KMS-11 (cell line): ENCODE data around the gene IL21R.

ENCODE experiments used
- H2AFZ ChIP-seq: fragments of 200-600 bp; sonication (generic); 2 replicates; pipeline ENCODE4 v1.6.1; 2016; ENCODE audit warnings: antibody characterized with exemption, mixed run types, low read depth
- H3K27ac ChIP-seq: fragments of 200-600 bp; sonication (generic); 2 replicates; pipeline ENCODE4 v1.6.1; 2016; ENCODE audit warnings: mild to moderate bottlenecking, mixed run types
- H3K27me3 ChIP-seq: fragments of 200-600 bp; sonication (generic); 2 replicates; pipeline ENCODE4 v1.6.1; 2017; ENCODE audit warnings: mild to moderate bottlenecking, low read depth, mixed run types, moderate library complexity; ENCODE audit not compliant: insufficient read depth
- H3K36me3 ChIP-seq: fragments of 200-600 bp; sonication (generic); 2 replicates; pipeline ENCODE4 v1.6.1; 2017; ENCODE audit warnings: mild to moderate bottlenecking, mixed run types; ENCODE audit not compliant: insufficient read depth
- H3K4me1 ChIP-seq: fragments of 200-600 bp; sonication (generic); 2 replicates; pipeline ENCODE4 v1.6.1; 2016; ENCODE audit warnings: mild to moderate bottlenecking, low read depth, mixed run types; ENCODE audit not compliant: poor library complexity, severe bottlenecking
- H3K4me2 ChIP-seq: fragments of 200-600 bp; sonication (generic); 2 replicates; pipeline ENCODE4 v1.7.0; 2016; ENCODE audit warnings: mild to moderate bottlenecking, mixed run types
- H3K4me3 ChIP-seq: fragments of 200-600 bp; sonication (generic); IDR thresholded peaks from 2 replicates; pipeline ENCODE4 v1.6.1; 2017; ENCODE audit warnings: low read depth, low read length, mixed read lengths; ENCODE audit not compliant: insufficient read depth
- H3K79me2 ChIP-seq: fragments of 200-600 bp; sonication (generic); 2 replicates; pipeline ENCODE4 v1.6.1; 2016; ENCODE audit warnings: low read depth, mixed run types; ENCODE audit not compliant: insufficient read depth
- H3K9ac ChIP-seq: fragments of 200-600 bp; sonication (generic); 2 replicates; pipeline ENCODE4 v1.6.1; 2016; ENCODE audit warnings: mild to moderate bottlenecking, mixed run types
- H4K20me1 ChIP-seq: fragments of 200-600 bp; sonication (generic); 2 replicates; pipeline ENCODE4 v1.6.1; 2016; ENCODE audit warnings: mild to moderate bottlenecking, mixed run types; ENCODE audit not compliant: insufficient read depth
- TF ChIP-seq, protein P1 (sequence below): fragments of 200-600 bp; sonication (generic); conservative IDR thresholded peaks from 2 replicates; pipeline ENCODE4 v1.6.1; 2017; ENCODE audit warnings: low read depth, mild to moderate bottlenecking, antibody characterized with exemption, low read length, moderate library complexity, mixed read lengths

Gene IL21R

DNA sequence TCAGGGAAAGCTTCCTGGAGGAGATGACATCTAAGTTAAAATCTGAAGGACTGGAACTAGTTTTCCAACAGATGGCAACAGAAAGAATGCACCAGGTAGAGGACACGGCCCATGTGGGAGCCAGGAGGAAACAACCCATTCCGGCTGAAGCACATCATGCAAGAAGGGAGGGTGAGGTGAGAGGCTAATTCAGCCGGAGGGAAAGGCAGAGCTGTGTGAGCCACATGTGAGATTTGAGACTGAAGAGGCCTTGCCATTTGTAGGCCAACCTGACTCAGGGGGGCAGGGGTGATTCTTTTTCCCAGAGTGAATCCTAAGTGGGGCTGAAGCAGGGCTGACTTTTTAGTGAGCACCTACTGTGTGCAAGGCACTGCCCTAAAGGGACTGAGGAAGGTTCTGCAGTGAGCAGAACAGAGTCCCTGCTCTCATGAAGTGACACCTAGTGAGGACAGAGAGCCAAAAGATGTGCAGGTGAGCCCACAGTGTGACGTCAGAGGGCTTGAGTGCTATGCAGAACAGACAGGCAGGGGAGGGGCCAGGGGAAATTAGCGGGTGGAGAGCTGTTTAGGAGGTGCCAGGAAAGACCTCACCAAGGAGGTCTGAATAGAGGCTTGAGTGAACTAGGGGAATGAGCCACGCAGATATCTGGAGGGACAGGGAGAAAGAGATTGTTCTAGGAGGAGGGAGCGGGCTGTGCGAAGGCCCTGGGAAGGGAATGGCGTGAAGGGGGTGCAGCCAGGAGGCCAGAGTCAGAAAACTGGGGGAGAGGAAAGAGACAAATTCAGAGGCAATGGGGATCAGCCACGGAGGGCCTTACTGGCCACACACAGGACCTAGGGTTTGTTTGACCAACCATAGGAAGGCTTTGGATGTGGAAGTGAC, 19.8 kb upstream of the IL21R start:
- no peaks in the 10 kb centered on the region for H3K79me2 ChIP-seq
- TF ChIP-seq, protein P1, sequence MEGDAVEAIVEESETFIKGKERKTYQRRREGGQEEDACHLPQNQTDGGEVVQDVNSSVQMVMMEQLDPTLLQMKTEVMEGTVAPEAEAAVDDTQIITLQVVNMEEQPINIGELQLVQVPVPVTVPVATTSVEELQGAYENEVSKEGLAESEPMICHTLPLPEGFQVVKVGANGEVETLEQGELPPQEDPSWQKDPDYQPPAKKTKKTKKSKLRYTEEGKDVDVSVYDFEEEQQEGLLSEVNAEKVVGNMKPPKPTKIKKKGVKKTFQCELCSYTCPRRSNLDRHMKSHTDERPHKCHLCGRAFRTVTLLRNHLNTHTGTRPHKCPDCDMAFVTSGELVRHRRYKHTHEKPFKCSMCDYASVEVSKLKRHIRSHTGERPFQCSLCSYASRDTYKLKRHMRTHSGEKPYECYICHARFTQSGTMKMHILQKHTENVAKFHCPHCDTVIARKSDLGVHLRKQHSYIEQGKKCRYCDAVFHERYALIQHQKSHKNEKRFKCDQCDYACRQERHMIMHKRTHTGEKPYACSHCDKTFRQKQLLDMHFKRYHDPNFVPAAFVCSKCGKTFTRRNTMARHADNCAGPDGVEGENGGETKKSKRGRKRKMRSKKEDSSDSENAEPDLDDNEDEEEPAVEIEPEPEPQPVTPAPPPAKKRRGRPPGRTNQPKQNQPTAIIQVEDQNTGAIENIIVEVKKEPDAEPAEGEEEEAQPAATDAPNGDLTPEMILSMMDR, result no peak
- H3K27me3 ChIP-seq, result no peaks in the 10 kb centered on the region
- H3K27ac ChIP-seq, result no peak overlapping the region
- H3K4me2 ChIP-seq, result no peak overlapping the region
- H3K4me3 ChIP-seq, result no peak overlapping the region
- no peaks in the 10 kb centered on the region for H4K20me1 ChIP-seq
- H3K9ac ChIP-seq, result no peak overlapping the region
- H3K4me1 ChIP-seq, result peaks cover 23% of the 10 kb centered on the region
- no peaks in the 10 kb centered on the region for H3K36me3 ChIP-seq
- no peak overlapping the region for H2AFZ ChIP-seq

DNA sequence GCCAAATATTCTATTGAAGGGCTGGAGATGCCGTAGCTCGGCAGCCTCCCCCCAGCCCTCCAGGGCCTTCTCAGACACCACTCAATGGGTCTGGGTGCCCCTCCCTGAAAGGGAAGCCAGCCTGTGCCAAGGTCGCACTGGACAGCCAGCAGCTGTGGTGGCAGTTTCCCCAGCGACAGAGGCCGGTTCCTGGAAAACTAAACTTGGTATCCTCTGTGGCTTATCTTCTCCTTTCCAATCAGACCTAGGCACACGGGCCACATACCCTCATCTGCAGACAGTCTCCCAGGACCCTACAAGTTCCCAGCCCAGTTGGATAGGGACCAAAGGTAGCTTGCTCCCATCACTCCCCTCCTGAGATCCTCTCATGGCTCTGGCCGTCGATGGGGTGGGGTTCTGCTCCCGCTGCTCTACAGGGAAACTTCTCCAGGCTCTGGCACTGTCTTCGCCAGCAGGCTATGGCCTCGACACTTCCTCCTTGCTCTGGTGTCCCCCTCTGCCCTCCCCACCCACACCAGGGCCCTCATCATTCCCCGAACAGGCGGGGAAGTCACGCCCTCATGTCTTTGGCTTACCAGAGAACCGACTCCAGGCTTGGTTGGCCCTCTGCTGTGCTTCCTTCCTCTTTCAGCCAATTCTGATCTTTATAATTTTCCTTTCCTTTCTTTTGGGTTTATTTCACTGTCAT, 18.3 kb upstream of the IL21R start:
- H3K4me3 ChIP-seq, result no peak overlapping the region
- H3K4me1 ChIP-seq, result peaks cover 35% of the 10 kb centered on the region
- H3K9ac ChIP-seq, result no peak overlapping the region
- no peak overlapping the region for H3K27ac ChIP-seq
- TF ChIP-seq, protein P1, result no peak
- H3K36me3 ChIP-seq, result no peaks in the 10 kb centered on the region
- H3K4me2 ChIP-seq, result no peak overlapping the region
- H3K79me2 ChIP-seq, result no peaks in the 10 kb centered on the region
- no peak overlapping the region for H2AFZ ChIP-seq
- H3K27me3 ChIP-seq, result no peaks in the 10 kb centered on the region
- H4K20me1 ChIP-seq, result no peaks in the 10 kb centered on the region

DNA sequence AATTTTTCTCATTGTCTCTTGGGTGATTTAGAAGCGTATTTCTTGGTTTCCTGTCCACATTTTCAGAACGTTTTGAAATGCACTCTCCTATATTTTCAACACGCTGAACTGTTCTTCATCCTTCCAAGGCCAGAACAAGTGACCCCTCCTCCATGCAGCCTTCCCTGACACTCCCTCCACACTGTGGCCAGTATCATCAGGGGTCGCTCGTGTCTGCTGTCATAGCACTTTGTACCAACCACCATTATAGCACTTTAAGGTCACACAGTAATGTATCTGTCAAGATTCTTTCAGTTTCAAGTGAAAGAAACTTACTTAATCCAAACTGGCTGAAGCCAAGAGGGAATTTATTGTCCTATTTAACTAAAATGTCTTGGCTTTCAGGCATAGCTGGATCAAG, 17.5 kb upstream of the IL21R start:
- Histone ChIP-seq H3K27me3 (no peaks in the 10 kb centered on the region), H4K20me1 (no peaks in the 10 kb centered on the region), H3K27ac (no peak overlapping the region), H3K36me3 (no peaks in the 10 kb centered on the region), H3K4me3 (no peak overlapping the region), H3K79me2 (no peaks in the 10 kb centered on the region), H3K9ac (no peak overlapping the region), H3K4me2 (no peak overlapping the region), H3K4me1 (peaks cover 35% of the 10 kb centered on the region), H2AFZ (no peak overlapping the region)
- TF ChIP-seq, protein P1, result no peak

DNA sequence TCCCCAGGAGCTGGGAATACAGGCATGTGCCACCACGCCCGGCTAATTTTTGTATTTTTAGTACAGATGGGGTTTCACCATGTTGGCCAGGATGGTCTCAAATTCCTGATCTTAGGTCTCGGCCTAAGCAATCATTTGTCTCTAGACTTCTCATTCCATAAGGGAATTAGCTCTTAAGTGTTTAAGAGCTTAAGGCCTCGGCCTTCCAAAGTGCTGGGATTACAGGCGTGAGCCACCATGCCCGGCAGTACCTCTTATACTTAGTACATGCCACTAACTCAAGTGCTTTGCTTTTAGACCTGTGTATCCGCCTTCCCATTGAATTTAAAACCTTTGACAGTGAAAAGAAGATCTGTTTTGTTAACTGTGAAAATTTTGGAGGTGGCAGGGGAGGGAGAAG, 16.6 kb upstream of the IL21R start:
- Histone ChIP-seq H2AFZ (no peak overlapping the region), H3K4me2 (no peak overlapping the region), H3K4me3 (no peak overlapping the region), H3K79me2 (no peaks in the 10 kb centered on the region), H3K27me3 (no peaks in the 10 kb centered on the region), H4K20me1 (no peaks in the 10 kb centered on the region), H3K27ac (no peak overlapping the region), H3K9ac (no peak overlapping the region), H3K36me3 (no peaks in the 10 kb centered on the region), H3K4me1 (peaks cover 44% of the 10 kb centered on the region)
- TF ChIP-seq, protein P1, result no peak
